Measurements from ENCODE around the gene GSC2.

The GSC2 gene

GRCh38 chr22:19097518-19097917 lies 52.6 kb downstream of the GSC2 start:
- no peak for DNase-seq (ENCODE audit: low read depth in 2 of 2)
